Measurements from ENCODE around the gene SPAG16. TPM values are rescaled to one million over a fixed set of nuclear protein-coding genes. Genes with fewer than 3 reads are reported as not detected.

Gene SPAG16
- total RNA-seq, 1 experiment from 2014 or later: 30.0 TPM

- ChIA-PET POLR2A (ENCODE audit: unreplicated experiment) (no interaction called here), CTCF (no interaction called here)
- Histone ChIP-seq H3K4me1 (replicated peaks; ENCODE audit: insufficient read depth) (no peaks in the 10 kb centered on the region), H3K4me3 (no peak overlapping the region), H3K27ac (no peak overlapping the region), H3F3A (ENCODE audit: insufficient read depth, low read depth) (no peaks in the 10 kb centered on the region), H3K36me3 (ENCODE audit: low read depth) (no peaks in the 10 kb centered on the region), H3K9me3 (ENCODE audit: insufficient read depth, low read depth) (no peaks in the 10 kb centered on the region), H3K9me2 (ENCODE audit: insufficient read depth) (no peaks in the 10 kb centered on the region; the same call in 1 of the 2 replicates), H3K27me3 (ENCODE audit: insufficient read depth, low read depth) (no peaks in the 10 kb centered on the region), H2AFZ (no peak overlapping the region), H4K20me1 (ENCODE audit: insufficient read depth) (no peaks in the 10 kb centered on the region), H3K79me2 (ENCODE audit: low read depth) (no peaks in the 10 kb centered on the region), H3K4me2 (no peak overlapping the region)
- intact Hi-C loops (cut with micrococcal nuclease; ENCODE audit: unreplicated experiment): no loop called here
- no peak for DNase-seq
- BruUV-seq (replicated peaks): no TSS peak
- no peak for TF ChIP-seq EZH2 (IDR thresholded peaks at IDR 0.05; ENCODE audit: low read depth)
- TF ChIP-seq, protein P1, sequence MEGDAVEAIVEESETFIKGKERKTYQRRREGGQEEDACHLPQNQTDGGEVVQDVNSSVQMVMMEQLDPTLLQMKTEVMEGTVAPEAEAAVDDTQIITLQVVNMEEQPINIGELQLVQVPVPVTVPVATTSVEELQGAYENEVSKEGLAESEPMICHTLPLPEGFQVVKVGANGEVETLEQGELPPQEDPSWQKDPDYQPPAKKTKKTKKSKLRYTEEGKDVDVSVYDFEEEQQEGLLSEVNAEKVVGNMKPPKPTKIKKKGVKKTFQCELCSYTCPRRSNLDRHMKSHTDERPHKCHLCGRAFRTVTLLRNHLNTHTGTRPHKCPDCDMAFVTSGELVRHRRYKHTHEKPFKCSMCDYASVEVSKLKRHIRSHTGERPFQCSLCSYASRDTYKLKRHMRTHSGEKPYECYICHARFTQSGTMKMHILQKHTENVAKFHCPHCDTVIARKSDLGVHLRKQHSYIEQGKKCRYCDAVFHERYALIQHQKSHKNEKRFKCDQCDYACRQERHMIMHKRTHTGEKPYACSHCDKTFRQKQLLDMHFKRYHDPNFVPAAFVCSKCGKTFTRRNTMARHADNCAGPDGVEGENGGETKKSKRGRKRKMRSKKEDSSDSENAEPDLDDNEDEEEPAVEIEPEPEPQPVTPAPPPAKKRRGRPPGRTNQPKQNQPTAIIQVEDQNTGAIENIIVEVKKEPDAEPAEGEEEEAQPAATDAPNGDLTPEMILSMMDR (conservative IDR thresholded peaks at IDR 0.05): no peak
Observed at GRCh38 chr2:214038186-214038585, 753.9 kb downstream of the SPAG16 start.

DNA sequence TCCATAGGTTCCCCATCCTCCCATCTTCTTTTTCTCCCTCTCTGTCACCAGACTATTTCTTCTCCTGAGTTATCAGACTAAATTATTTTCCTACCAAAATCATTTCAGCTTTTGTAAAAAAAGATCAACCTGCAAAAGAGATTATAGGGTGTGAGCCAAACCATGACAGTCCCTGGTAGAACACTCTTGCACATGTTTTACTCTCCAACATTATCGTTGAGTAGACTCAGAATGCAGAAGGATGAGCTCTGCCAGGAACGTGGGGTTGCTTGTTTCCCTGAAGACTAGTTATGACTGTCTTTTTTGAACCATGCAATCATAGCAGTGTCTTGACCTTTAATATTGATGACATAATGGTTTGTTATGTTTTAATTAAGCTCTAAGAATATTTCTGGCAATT lies 766.5 kb downstream of the SPAG16 start:
- Histone ChIP-seq H3K36me3 (ENCODE audit: low read depth) (no peaks in the 10 kb centered on the region), H3K4me1 (replicated peaks; ENCODE audit: insufficient read depth) (no peaks in the 10 kb centered on the region), H3K79me2 (ENCODE audit: low read depth) (no peaks in the 10 kb centered on the region), H3K27ac (no peak overlapping the region), H3F3A (ENCODE audit: insufficient read depth, low read depth) (no peaks in the 10 kb centered on the region), H2AFZ (no peak overlapping the region), H4K20me1 (ENCODE audit: insufficient read depth) (no peaks in the 10 kb centered on the region), H3K9me3 (ENCODE audit: insufficient read depth, low read depth) (peaks cover 2% of the 10 kb centered on the region; the same call in 1 of the 2 replicates), H3K27me3 (ENCODE audit: insufficient read depth, low read depth) (no peaks in the 10 kb centered on the region), H3K4me2 (no peak overlapping the region), H3K9me2 (ENCODE audit: insufficient read depth) (no peaks in the 10 kb centered on the region), H3K4me3 (no peak overlapping the region)
- ChIA-PET POLR2A (ENCODE audit: unreplicated experiment) (no interaction called here), CTCF (no interaction called here)
- no TSS peak for BruUV-seq (replicated peaks)
- no peak for DNase-seq
- no peak for TF ChIP-seq EZH2 (IDR thresholded peaks at IDR 0.05; ENCODE audit: low read depth)
- TF ChIP-seq, protein P1 (conservative IDR thresholded peaks at IDR 0.05): no peak
- intact Hi-C loops (cut with micrococcal nuclease; ENCODE audit: unreplicated experiment): no loop called here

DNA sequence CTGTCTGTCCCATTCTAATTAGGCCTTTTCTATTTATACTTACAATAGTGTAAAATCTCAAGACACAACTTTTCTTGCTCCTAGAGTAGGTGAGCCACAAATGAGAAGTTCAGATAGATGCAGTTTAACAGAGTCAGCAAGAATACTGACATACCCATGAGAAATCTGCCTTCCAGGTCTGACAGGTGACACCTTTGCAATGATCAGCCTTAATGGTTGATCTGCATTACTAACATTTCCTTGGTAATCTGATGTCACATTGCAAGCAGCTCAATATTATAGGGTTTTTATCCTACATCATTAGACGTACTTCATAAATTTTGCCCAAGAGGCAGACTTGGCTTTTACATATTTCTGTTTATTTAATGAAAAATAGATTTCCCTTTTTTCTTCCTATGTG lies 767.3 kb downstream of the SPAG16 start:
- no TSS peak for BruUV-seq (replicated peaks)
- Histone ChIP-seq H3K4me2 (no peak overlapping the region), H3K9me3 (ENCODE audit: insufficient read depth, low read depth) (no peaks in the 10 kb centered on the region), H3K27me3 (ENCODE audit: insufficient read depth, low read depth) (no peaks in the 10 kb centered on the region), H3K4me3 (no peak overlapping the region), H3K79me2 (ENCODE audit: low read depth) (no peaks in the 10 kb centered on the region), H4K20me1 (ENCODE audit: insufficient read depth) (no peaks in the 10 kb centered on the region), H3K4me1 (replicated peaks; ENCODE audit: insufficient read depth) (no peaks in the 10 kb centered on the region), H3F3A (ENCODE audit: insufficient read depth, low read depth) (no peaks in the 10 kb centered on the region), H3K9me2 (ENCODE audit: insufficient read depth) (no peaks in the 10 kb centered on the region), H2AFZ (no peak overlapping the region), H3K27ac (no peak overlapping the region), H3K36me3 (ENCODE audit: low read depth) (no peaks in the 10 kb centered on the region)
- CTCF ChIA-PET: no interaction called here
- DNase-seq: no peak
- intact Hi-C loops (cut with micrococcal nuclease; ENCODE audit: unreplicated experiment): no loop called here
- no peak for TF ChIP-seq EZH2 (IDR thresholded peaks at IDR 0.05; ENCODE audit: low read depth)
- TF ChIP-seq, protein P1 (conservative IDR thresholded peaks at IDR 0.05): no peak
- POLR2A ChIA-PET (ENCODE audit: unreplicated experiment): no interaction called here

Measured in PC-9 (cell line).